ENCODE results near the gene STOML1. TPM values are rescaled to one million over a fixed set of nuclear protein-coding genes. Genes with fewer than 3 reads are reported as not detected.

Gene STOML1
- total RNA-seq, 5 donors from 2014 or later (not counting 1 experiment from before 2014, with no cell fraction given), result 5.1 to 13.4 (median 12.0) TPM

- peaks cover 30 to 32% (median 31%) of the 10 kb centered on the region in 3 donors for H3K4me1 Mint-ChIP-seq
- no peak overlapping the region for H3K27ac ChIP-seq (ENCODE audit: low read length)
- no peak overlapping the region for H3K4me3 ChIP-seq (ENCODE audit: control insufficient read depth in 1 of 2, extremely low read depth in 1 of 2, low read length in 1 of 2)
- H3K27ac Mint-ChIP-seq, result peak overlapping the region in 1 of 2 donors; percentile 39
- no peak for DNase-seq
- H3K36me3 ChIP-seq (ENCODE audit: control insufficient read depth in 2 of 2, extremely low read depth in 1 of 2, insufficient read depth in 1 of 2, low read length in 1 of 2), result no peaks in the 10 kb centered on the region
- no peaks in the 10 kb centered on the region for H3K36me3 Mint-ChIP-seq
- CTCF ChIA-PET, result no interaction called here
- WGBS (ENCODE audit: insufficient coverage), result 97% methylated on average over 3 of the region's 4 CpGs
- H3K4me3 Mint-ChIP-seq, result no peak overlapping the region
- ATAC-seq (replicated peaks in 1 of 4), result no peak
- no peaks in the 10 kb centered on the region for H3K9me3 ChIP-seq
- POLR2A ChIA-PET, result no interaction called here
- no peaks in the 10 kb centered on the region for H3K9me3 Mint-ChIP-seq
- no peaks in the 10 kb centered on the region for H3K27me3 Mint-ChIP-seq
- H3K4me1 ChIP-seq (ENCODE audit: control insufficient read depth in 1 of 2, extremely low read depth in 1 of 2, insufficient read depth in 2 of 2, low read length in 2 of 2), result peaks cover 2 to 26% of the 10 kb centered on the region in 2 experiments
- no peaks in the 10 kb centered on the region for H3K27me3 ChIP-seq (replicated peaks in 1 of 2; ENCODE audit: control insufficient read depth in 2 of 2, extremely low read depth in 1 of 2, insufficient read depth in 2 of 2, low read length in 1 of 2)
These were observed 47.0 kb downstream of the STOML1 start for GRCh38 chr15:73945130-73945508.

- 94% methylated on average over 10 of the region's 13 CpGs for WGBS (ENCODE audit: insufficient coverage)
- ChIA-PET CTCF (no interaction called here), POLR2A (no interaction called here)
- Histone ChIP-seq H3K9me3 (no peaks in the 10 kb centered on the region), H3K27ac (ENCODE audit: low read length) (no peak overlapping the region), H3K36me3 (ENCODE audit: control insufficient read depth in 2 of 2, extremely low read depth in 1 of 2, insufficient read depth in 1 of 2, low read length in 1 of 2) (no peaks in the 10 kb centered on the region), H3K4me1 (ENCODE audit: control insufficient read depth in 1 of 2, extremely low read depth in 1 of 2, insufficient read depth in 2 of 2, low read length in 2 of 2) (peaks cover 2 to 26% of the 10 kb centered on the region in 2 experiments), H3K27me3 (replicated peaks in 1 of 2; ENCODE audit: control insufficient read depth in 2 of 2, extremely low read depth in 1 of 2, insufficient read depth in 2 of 2, low read length in 1 of 2) (no peaks in the 10 kb centered on the region), H3K4me3 (ENCODE audit: control insufficient read depth in 1 of 2, extremely low read depth in 1 of 2, low read length in 1 of 2) (no peak overlapping the region)
- no peak overlapping the region for H3K4me3 Mint-ChIP-seq
- H3K36me3 Mint-ChIP-seq, result no peaks in the 10 kb centered on the region
- ATAC-seq (replicated peaks in 1 of 4), result no peak
- no peaks in the 10 kb centered on the region for H3K27me3 Mint-ChIP-seq
- peaks cover 30 to 37% (median 34%) of the 10 kb centered on the region in 3 donors for H3K4me1 Mint-ChIP-seq
- H3K27ac Mint-ChIP-seq, result peak overlapping the region in 1 of 2 donors; percentile 39
- DNase-seq, result no peak
- no peaks in the 10 kb centered on the region for H3K9me3 Mint-ChIP-seq
These were observed 47.6 kb downstream of the STOML1 start for GRCh38 chr15:73944161-73945129.

GRCh38 chr15:73942751-73943270, 49.3 kb downstream of the STOML1 start:
- H3K36me3 ChIP-seq (ENCODE audit: control insufficient read depth in 2 of 2, extremely low read depth in 1 of 2, insufficient read depth in 1 of 2, low read length in 1 of 2), result no peaks in the 10 kb centered on the region
- no peak for ATAC-seq (replicated peaks in 1 of 4)
- peak overlapping the region in 1 of 3 donors; percentile 54 for H3K4me3 Mint-ChIP-seq
- no peak overlapping the region for H3K4me3 ChIP-seq (ENCODE audit: control insufficient read depth in 1 of 2, extremely low read depth in 1 of 2, low read length in 1 of 2)
- H3K9me3 ChIP-seq, result no peaks in the 10 kb centered on the region
- CTCF ChIA-PET, result interaction anchor here in 1 of 2 donors (0.6 kb wide), 1 partner anchor 30 kb away, joined by 3 read pairs; no protein-coding TSS in a partner anchor
- H3K9me3 Mint-ChIP-seq, result no peaks in the 10 kb centered on the region
- H3K27ac Mint-ChIP-seq, result peak overlapping the region; percentile 65 to 86
- POLR2A ChIA-PET, result interaction anchor here in 1 of 2 donors (0.6 kb wide), 1 partner anchor 23 kb away, joined by 4 read pairs; no protein-coding TSS in a partner anchor
- 84% methylated on average over 4 of the region's 6 CpGs for WGBS (ENCODE audit: insufficient coverage)
- DNase-seq, result no peak
- no peak overlapping the region for H3K27ac ChIP-seq (ENCODE audit: low read length)
- no peaks in the 10 kb centered on the region for H3K27me3 ChIP-seq (replicated peaks in 1 of 2; ENCODE audit: control insufficient read depth in 2 of 2, extremely low read depth in 1 of 2, insufficient read depth in 2 of 2, low read length in 1 of 2)
- H3K36me3 Mint-ChIP-seq, result no peaks in the 10 kb centered on the region
- H3K4me1 Mint-ChIP-seq, result peaks cover 30 to 37% (median 34%) of the 10 kb centered on the region in 3 donors
- H3K4me1 ChIP-seq (ENCODE audit: control insufficient read depth in 1 of 2, extremely low read depth in 1 of 2, insufficient read depth in 2 of 2, low read length in 2 of 2), result peaks cover 2 to 26% of the 10 kb centered on the region in 2 experiments
- no peaks in the 10 kb centered on the region for H3K27me3 Mint-ChIP-seq

- no peaks in the 10 kb centered on the region for H3K9me3 ChIP-seq
These were observed 50.0 kb downstream of the STOML1 start for GRCh38 chr15:73941871-73942635.

GRCh38 chr15:73941449-73941848, 50.6 kb downstream of the STOML1 start:
- Mint-ChIP-seq H3K36me3 (no peaks in the 10 kb centered on the region), H3K9me3 (no peaks in the 10 kb centered on the region), H3K4me3 (peak overlapping the region in 1 of 3 donors; percentile 54), H3K4me1 (peaks cover 27 to 35% (median 34%) of the 10 kb centered on the region in 3 donors), H3K27me3 (no peaks in the 10 kb centered on the region), H3K27ac (peak overlapping the region; percentile 59 to 86)
- Histone ChIP-seq H3K27me3 (replicated peaks in 1 of 2; ENCODE audit: control insufficient read depth in 2 of 2, extremely low read depth in 1 of 2, insufficient read depth in 2 of 2, low read length in 1 of 2) (no peaks in the 10 kb centered on the region), H3K4me1 (ENCODE audit: control insufficient read depth in 1 of 2, extremely low read depth in 1 of 2, insufficient read depth in 2 of 2, low read length in 2 of 2) (peaks cover 2 to 25% of the 10 kb centered on the region in 2 experiments), H3K27ac (ENCODE audit: low read length) (no peak overlapping the region), H3K4me3 (ENCODE audit: control insufficient read depth in 1 of 2, extremely low read depth in 1 of 2, low read length in 1 of 2) (no peak overlapping the region), H3K9me3 (no peaks in the 10 kb centered on the region), H3K36me3 (ENCODE audit: control insufficient read depth in 2 of 2, extremely low read depth in 1 of 2, insufficient read depth in 1 of 2, low read length in 1 of 2) (no peaks in the 10 kb centered on the region)
- ATAC-seq (replicated peaks in 1 of 4) (peak in 1 of 4 experiments; percentile 5), DNase-seq (no peak)
- CTCF ChIA-PET, result no interaction called here
- 63% methylated on average over 1 of the region's 3 CpGs for WGBS (ENCODE audit: insufficient coverage)
- POLR2A ChIA-PET, result no interaction called here

More at GRCh38 chr15:73941871-73942635, 50.0 kb downstream of the STOML1 start:
- peak in 5 of 35 experiments; percentile 24 to 53 (median 35) for DNase-seq
- Mint-ChIP-seq H3K4me3 (peak overlapping the region in 1 of 3 donors; percentile 54), H3K9me3 (no peaks in the 10 kb centered on the region), H3K36me3 (no peaks in the 10 kb centered on the region), H3K4me1 (peaks cover 30 to 37% (median 34%) of the 10 kb centered on the region in 3 donors), H3K27me3 (no peaks in the 10 kb centered on the region), H3K27ac (peak overlapping the region; percentile 65 to 86)
- 63% methylated on average over 10 of the region's 10 CpGs for WGBS (ENCODE audit: insufficient coverage)
- Histone ChIP-seq H3K27ac (ENCODE audit: low read length) (no peak overlapping the region), H3K36me3 (ENCODE audit: control insufficient read depth in 2 of 2, extremely low read depth in 1 of 2, insufficient read depth in 1 of 2, low read length in 1 of 2) (no peaks in the 10 kb centered on the region), H3K4me3 (ENCODE audit: control insufficient read depth in 1 of 2, extremely low read depth in 1 of 2, low read length in 1 of 2) (no peak overlapping the region), H3K27me3 (replicated peaks in 1 of 2; ENCODE audit: control insufficient read depth in 2 of 2, extremely low read depth in 1 of 2, insufficient read depth in 2 of 2, low read length in 1 of 2) (no peaks in the 10 kb centered on the region), H3K4me1 (ENCODE audit: control insufficient read depth in 1 of 2, extremely low read depth in 1 of 2, insufficient read depth in 2 of 2, low read length in 2 of 2) (peaks cover 2 to 26% of the 10 kb centered on the region in 2 experiments)
- ChIA-PET CTCF (no interaction called here), POLR2A (interaction anchor here in 1 of 2 donors (0.6 kb wide), 1 partner anchor 24 kb away, joined by 4 read pairs; no protein-coding TSS in a partner anchor)
- peak in 3 of 4 experiments; percentile 31 to 92 (median 79) for ATAC-seq (replicated peaks in 1 of 4)

- Histone ChIP-seq H3K36me3 (ENCODE audit: control insufficient read depth in 2 of 2, extremely low read depth in 1 of 2, insufficient read depth in 1 of 2, low read length in 1 of 2) (no peaks in the 10 kb centered on the region), H3K4me3 (ENCODE audit: control insufficient read depth in 1 of 2, extremely low read depth in 1 of 2, low read length in 1 of 2) (no peak overlapping the region), H3K27ac (ENCODE audit: low read length) (no peak overlapping the region), H3K27me3 (replicated peaks in 1 of 2; ENCODE audit: control insufficient read depth in 2 of 2, extremely low read depth in 1 of 2, insufficient read depth in 2 of 2, low read length in 1 of 2) (no peaks in the 10 kb centered on the region), H3K9me3 (no peaks in the 10 kb centered on the region), H3K4me1 (ENCODE audit: control insufficient read depth in 1 of 2, extremely low read depth in 1 of 2, insufficient read depth in 2 of 2, low read length in 2 of 2) (peaks cover 2 to 21% of the 10 kb centered on the region in 2 experiments)
- Mint-ChIP-seq H3K27ac (peak overlapping the region in 1 of 2 donors; percentile 86), H3K4me1 (peaks cover 22 to 33% (median 32%) of the 10 kb centered on the region in 3 donors), H3K4me3 (peak overlapping the region in 1 of 3 donors; percentile 54), H3K27me3 (no peaks in the 10 kb centered on the region), H3K9me3 (no peaks in the 10 kb centered on the region), H3K36me3 (no peaks in the 10 kb centered on the region)
- POLR2A ChIA-PET, result no interaction called here
- DNase-seq (no peak), ATAC-seq (replicated peaks in 1 of 4) (no peak)
- no CpG with 5 or more reads among the region's 1 CpG for WGBS (ENCODE audit: insufficient coverage)
- CTCF ChIA-PET, result no interaction called here
These were observed 51.1 kb downstream of the STOML1 start for GRCh38 chr15:73941044-73941443.

Data from T-cell (primary cell).